Erythroblast (primary cell): ENCODE measurements around the gene C19orf12.

Source experiments
- GATA1 ChIP-seq: IDR thresholded peaks from 2 replicates; pipeline ENCODE4 v1.6.1; 2011; ENCODE audit warnings: low read depth, mild to moderate bottlenecking, control low read depth, low read length, moderate library complexity
- POLR2A ChIP-seq: IDR thresholded peaks from 2 replicates; pipeline ENCODE4 v1.6.1; 2011; ENCODE audit warnings: mild to moderate bottlenecking, low read length

DNA sequence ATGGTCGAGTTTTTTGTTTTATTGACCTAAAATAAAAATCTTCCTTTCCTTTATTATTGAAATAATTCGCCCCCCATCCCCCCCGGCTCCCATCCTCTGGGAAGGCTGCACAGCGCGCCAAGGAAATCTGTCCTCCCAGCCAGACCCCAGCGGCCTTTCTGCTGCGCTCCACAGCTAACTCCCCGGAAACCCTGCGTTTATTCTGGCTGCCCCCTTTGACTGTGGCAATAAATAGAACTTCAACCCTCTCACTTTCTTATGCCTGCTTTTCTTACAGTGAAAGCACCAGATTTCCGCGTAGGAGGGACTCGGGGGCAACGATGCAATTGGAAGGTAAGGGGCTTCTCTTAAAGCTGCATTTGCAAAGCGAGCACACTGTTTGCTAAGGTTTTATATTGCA, 9.7 kb upstream of the C19orf12 start:
- TF ChIP-seq POLR2A (no peak), GATA1 (no peak)
